OCI-LY3 (cell line): ENCODE results near the gene MGST2.

Experiments
- H2AFZ ChIP-seq: fragments of 200-600, 300-600 bp; shearing (Covaris generic); 2 replicates; pipeline ENCODE4 v1.6.0; 2014; ENCODE audit warnings: antibody characterized with exemption, low read depth, low read length
- H3K27ac ChIP-seq: fragments of 200-600, 300-600 bp; sonication (generic); 2 replicates; pipeline ENCODE4 v1.5.1; 2014; ENCODE audit warnings: mild to moderate bottlenecking, low read length, moderate library complexity, mixed read lengths
- H3K27me3 ChIP-seq: fragments of 200-600, 300-600 bp; sonication (generic); 2 replicates; pipeline ENCODE4 v1.6.1; 2014; ENCODE audit warnings: low read depth, low read length, mixed read lengths
- H3K36me3 ChIP-seq: fragments of 200-600, 300-600 bp; sonication (generic); replicated peaks from 2 replicates; pipeline ENCODE3; 2014; ENCODE audit warnings: low read depth, low read length, mixed read lengths
- H3K4me1 ChIP-seq: fragments of 300-600, 200-600 bp; sonication (generic); 2 replicates; pipeline ENCODE4 v1.6.1; 2014; ENCODE audit warnings: low read length, mixed read lengths
- H3K4me2 ChIP-seq: fragments of 200-600, 300-600 bp; sonication (generic); 2 replicates; pipeline ENCODE4 v1.6.1; 2014; ENCODE audit warnings: low read length, mixed read lengths
- H3K4me3 ChIP-seq: fragments of 300-600, 200-600 bp; sonication (generic); 2 replicates; pipeline ENCODE4 v1.5.1; 2014; ENCODE audit warnings: antibody characterized with exemption, mild to moderate bottlenecking, low read length, moderate library complexity
- H3K79me2 ChIP-seq: fragments of 300-600, 200-600 bp; shearing (Covaris generic); 2 replicates; pipeline ENCODE4 v1.6.1; 2014; ENCODE audit warnings: mild to moderate bottlenecking, low read length, mixed read lengths
- H3K9ac ChIP-seq: fragments of 300-600, 200-600 bp; shearing (Covaris generic); 2 replicates; pipeline ENCODE4 v1.6.0; 2014; ENCODE audit warnings: mild to moderate bottlenecking, low read length, moderate library complexity
- H3K9me3 ChIP-seq: fragments of 200-600, 300-600 bp; shearing (Covaris generic); 2 replicates; pipeline ENCODE4 v1.6.1; 2014; ENCODE audit warnings: low read length, mixed read lengths; ENCODE audit not compliant: insufficient read depth
- H4K20me1 ChIP-seq: fragments of 200-600, 300-600 bp; sonication (generic); 2 replicates; pipeline ENCODE4 v1.6.1; 2016; ENCODE audit warnings: low read length, mixed read lengths; ENCODE audit not compliant: insufficient read depth
- EZH2phosphoT487 ChIP-seq: fragments of 200-600 bp; shearing (Covaris generic); IDR thresholded peaks from 2 replicates; pipeline ENCODE4 v1.6.1; 2018; ENCODE audit warnings: antibody characterized with exemption, mixed run types, low read depth
- TF ChIP-seq, protein P1 (sequence below): fragments of 200-600, 300-600 bp; sonication (generic); IDR thresholded peaks from 2 replicates; pipeline ENCODE4 v1.5.1; 2014; ENCODE audit warnings: antibody characterized with exemption, low read length, low read depth

Gene MGST2

GRCh38 chr4:139672732-139673131 lies 7.1 kb downstream of the MGST2 start:
- Histone ChIP-seq H2AFZ (no peak overlapping the region), H3K9me3 (no peaks in the 10 kb centered on the region), H4K20me1 (no peaks in the 10 kb centered on the region), H3K79me2 (no peaks in the 10 kb centered on the region), H3K9ac (no peak overlapping the region), H3K4me3 (no peak overlapping the region), H3K36me3 (no peaks in the 10 kb centered on the region), H3K4me2 (no peak overlapping the region), H3K4me1 (peaks cover 13% of the 10 kb centered on the region), H3K27ac (no peak overlapping the region), H3K27me3 (peaks cover 5% of the 10 kb centered on the region; the same call in 1 of the 2 replicates)
- TF ChIP-seq EZH2phosphoT487: no peak
- TF ChIP-seq, protein P1, sequence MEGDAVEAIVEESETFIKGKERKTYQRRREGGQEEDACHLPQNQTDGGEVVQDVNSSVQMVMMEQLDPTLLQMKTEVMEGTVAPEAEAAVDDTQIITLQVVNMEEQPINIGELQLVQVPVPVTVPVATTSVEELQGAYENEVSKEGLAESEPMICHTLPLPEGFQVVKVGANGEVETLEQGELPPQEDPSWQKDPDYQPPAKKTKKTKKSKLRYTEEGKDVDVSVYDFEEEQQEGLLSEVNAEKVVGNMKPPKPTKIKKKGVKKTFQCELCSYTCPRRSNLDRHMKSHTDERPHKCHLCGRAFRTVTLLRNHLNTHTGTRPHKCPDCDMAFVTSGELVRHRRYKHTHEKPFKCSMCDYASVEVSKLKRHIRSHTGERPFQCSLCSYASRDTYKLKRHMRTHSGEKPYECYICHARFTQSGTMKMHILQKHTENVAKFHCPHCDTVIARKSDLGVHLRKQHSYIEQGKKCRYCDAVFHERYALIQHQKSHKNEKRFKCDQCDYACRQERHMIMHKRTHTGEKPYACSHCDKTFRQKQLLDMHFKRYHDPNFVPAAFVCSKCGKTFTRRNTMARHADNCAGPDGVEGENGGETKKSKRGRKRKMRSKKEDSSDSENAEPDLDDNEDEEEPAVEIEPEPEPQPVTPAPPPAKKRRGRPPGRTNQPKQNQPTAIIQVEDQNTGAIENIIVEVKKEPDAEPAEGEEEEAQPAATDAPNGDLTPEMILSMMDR: no peak

DNA sequence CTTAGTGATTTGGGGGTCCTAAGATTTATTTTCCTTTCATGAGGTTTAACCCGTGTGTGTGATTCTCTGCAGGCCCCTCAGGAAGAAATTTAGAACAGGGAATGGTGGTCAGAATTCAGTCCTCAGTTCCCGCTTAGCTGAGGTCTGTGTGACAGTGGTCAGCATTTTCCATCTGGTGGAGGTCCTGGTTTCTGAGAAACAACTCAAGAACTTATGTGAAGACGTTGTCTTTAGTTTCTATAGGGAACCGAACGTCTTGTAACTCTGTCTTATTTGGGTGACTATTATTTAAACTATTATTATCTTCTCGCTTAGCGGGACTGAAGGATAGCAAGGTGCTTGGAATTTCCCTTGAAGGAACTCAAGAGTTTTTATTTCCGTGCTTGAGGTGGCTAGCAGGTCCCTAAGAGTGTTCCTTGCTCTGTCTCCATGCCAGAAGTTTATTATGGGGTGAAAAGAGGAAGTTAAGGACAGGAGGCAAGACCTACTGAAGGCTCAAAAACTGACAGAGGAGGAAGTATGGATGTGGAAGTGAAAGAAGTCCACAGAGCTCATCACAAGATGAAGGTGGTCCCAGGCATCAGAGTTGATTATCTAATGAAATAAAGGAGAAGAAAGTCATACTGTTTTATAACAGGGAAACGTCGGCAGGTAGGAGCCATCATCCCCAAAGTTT lies 9.4 kb downstream of the MGST2 start:
- TF ChIP-seq EZH2phosphoT487: no peak
- TF ChIP-seq, protein P1: no peak

DNA sequence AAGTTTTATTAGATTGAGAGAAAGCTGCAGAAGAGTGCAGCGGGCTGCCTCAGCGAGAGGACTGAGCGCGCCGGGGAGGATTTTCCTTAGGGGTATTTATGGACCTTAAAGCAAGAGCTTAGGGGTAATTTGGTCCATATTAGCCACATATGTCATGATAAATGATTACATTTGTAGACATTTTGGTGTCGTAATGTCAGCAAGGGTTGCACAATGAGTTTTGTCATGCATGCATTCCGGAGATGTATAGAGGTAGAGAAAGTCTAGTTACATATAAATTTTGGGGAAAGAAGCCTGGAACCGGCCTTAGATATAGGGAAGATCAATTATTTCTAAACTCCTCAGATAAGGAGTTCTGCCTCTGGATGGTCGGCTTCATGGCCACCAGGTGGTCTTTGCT lies 10.0 kb downstream of the MGST2 start:
- TF ChIP-seq, protein P1: no peak
- no peak for TF ChIP-seq EZH2phosphoT487
- H3K36me3 ChIP-seq: no peaks in the 10 kb centered on the region

More for the DNA sequence above, 9.4 kb downstream of the MGST2 start:
- Histone ChIP-seq H3K4me3 (peak overlapping the region; percentile 40), H3K9ac (no peak overlapping the region), H3K9me3 (no peaks in the 10 kb centered on the region), H3K27ac (no peak overlapping the region; the same call in 1 of the 2 replicates), H3K79me2 (no peaks in the 10 kb centered on the region), H3K27me3 (no peaks in the 10 kb centered on the region), H4K20me1 (no peaks in the 10 kb centered on the region), H3K36me3 (no peaks in the 10 kb centered on the region), H3K4me1 (peaks cover 13% of the 10 kb centered on the region), H3K4me2 (peak overlapping the region; percentile 60), H2AFZ (no peak overlapping the region)

GRCh38 chr4:139676365-139676764 lies 10.7 kb downstream of the MGST2 start:
- H2AFZ ChIP-seq: no peak overlapping the region
- peaks cover 13% of the 10 kb centered on the region for H3K4me1 ChIP-seq
- no peaks in the 10 kb centered on the region for H3K36me3 ChIP-seq
- no peak overlapping the region for H3K9ac ChIP-seq
- no peaks in the 10 kb centered on the region for H3K27me3 ChIP-seq
- H3K9me3 ChIP-seq: no peaks in the 10 kb centered on the region
- no peaks in the 10 kb centered on the region for H4K20me1 ChIP-seq
- no peak for TF ChIP-seq EZH2phosphoT487
- TF ChIP-seq, protein P1: no peak
- H3K27ac ChIP-seq: no peak overlapping the region
- no peak overlapping the region for H3K4me2 ChIP-seq
- no peaks in the 10 kb centered on the region for H3K79me2 ChIP-seq
- H3K4me3 ChIP-seq: no peak overlapping the region

More for the DNA sequence above, 10.0 kb downstream of the MGST2 start:
- H3K27ac ChIP-seq: no peak overlapping the region
- H3K27me3 ChIP-seq: no peaks in the 10 kb centered on the region
- no peaks in the 10 kb centered on the region for H3K79me2 ChIP-seq
- H3K9me3 ChIP-seq: no peaks in the 10 kb centered on the region
- H3K4me3 ChIP-seq: no peak overlapping the region
- H3K4me1 ChIP-seq: peaks cover 13% of the 10 kb centered on the region
- no peak overlapping the region for H3K9ac ChIP-seq
- no peaks in the 10 kb centered on the region for H4K20me1 ChIP-seq
- no peak overlapping the region for H2AFZ ChIP-seq
- peak overlapping the region; percentile 60 for H3K4me2 ChIP-seq
